AG04450 (cell line): Measurements from ENCODE around the gene SCN4A. TPM values are rescaled to one million over a fixed set of nuclear protein-coding genes. Genes with fewer than 3 reads are reported as not detected.

Experiments
- CTCF ChIA-PET: fragments of 300-600, 350-600 bp; formaldehyde crosslinking; extraction: SDS; loops from one replicate; lab custom pipeline; 2022; ENCODE audit warnings: antibody characterized with exemption, inconsistent platforms; lab: Charles Lee
- POLR2A ChIA-PET: fragments of 350-600 bp; formaldehyde crosslinking; extraction: SDS; loops from one replicate; lab custom pipeline; 2021; ENCODE audit warnings: antibody characterized with exemption, inconsistent platforms; lab: Yijun Ruan, JAX
- DNase-seq: peaks from one replicate; pipeline ENCODE4 v3.0.0-alpha.2; 2011; ENCODE audit warnings: low read depth, low spot score
- H3K27ac ChIP-seq: one replicate; pipeline ENCODE4 v1.5.1; 2012; ENCODE audit warnings: low read depth, low read length, control low read depth
- H3K27me3 ChIP-seq: one replicate; pipeline ENCODE4 v1.6.0; 2012; ENCODE audit warnings: low read length; ENCODE audit not compliant: control insufficient read depth, insufficient read depth
- H3K4me3 ChIP-seq: 2 replicates; pipeline ENCODE4 v1.5.1; 2011; ENCODE audit warnings: mild to moderate bottlenecking, low read depth, low read length, control low read depth
- H3K9me3 ChIP-seq: 2 replicates; pipeline ENCODE4 v1.5.1; 2012; ENCODE audit warnings: low read length; ENCODE audit not compliant: control insufficient read depth, insufficient read depth
- CTCF ChIP-seq: IDR thresholded peaks from 2 replicates; pipeline ENCODE4 v1.5.1; 2011; ENCODE audit warnings: low read depth, low read length, control low read depth, inconsistent platforms
- polyA plus RNA-seq: library from polyadenylated mRNA; depleted of rRNA; stranded (reverse); fragments of >200 nt; gene quantifications from 2 replicates; pipeline ENCODE4 v1.2.3, GENCODE V29; 2011

Gene SCN4A
- polyA plus RNA-seq, 1 experiment = 0.01 TPM

GRCh38 chr17:63932721-63933120 is 40.0 kb downstream of the SCN4A start:
- ChIA-PET CTCF (interaction anchor here (2.8 to 5.2 kb wide), 2 partner anchors 13 to 14 kb away, joined by 14 to 32 read pairs; partner anchors contain the start of gene GH1), POLR2A (no interaction called here)
- no peak overlapping the region for H3K4me3 ChIP-seq
- no peak overlapping the region for H3K27ac ChIP-seq
- no peak for DNase-seq
- no peak for TF ChIP-seq CTCF
- no peaks in the 10 kb centered on the region for H3K9me3 ChIP-seq
- peaks cover 24% of the 10 kb centered on the region for H3K27me3 ChIP-seq

GRCh38 chr17:63931981-63932561 is 40.6 kb downstream of the SCN4A start, which contains the start of gene CD79B:
TSS of gene CD79B (minus strand) at chr17:63932331. CDS start at chr17:63932261, 70 bp downstream.
- no peak for DNase-seq
- Histone ChIP-seq H3K9me3 (no peaks in the 10 kb centered on the region), H3K27ac (no peak within 1 kb of the TSS), H3K4me3 (no peak within 1 kb of the TSS), H3K27me3 (peaks cover 24% of the 10 kb centered on the region)
- no peak for TF ChIP-seq CTCF
- ChIA-PET CTCF (interaction anchor here (2.8 kb wide), 1 partner anchor 13 kb away, joined by 14 read pairs; the partner anchor contains the start of gene GH1), POLR2A (no interaction called here)

GRCh38 chr17:63930951-63931575 is 41.7 kb downstream of the SCN4A start:
- no peak for DNase-seq
- H3K4me3 ChIP-seq = no peak overlapping the region
- no peak for TF ChIP-seq CTCF
- ChIA-PET POLR2A (no interaction called here), CTCF (interaction anchor here (0.9 to 3.8 kb wide), 3 partner anchors 12 to 351 kb away, joined by 3 to 17 read pairs (median 14); partner anchors contain the start of gene GH1)
- no peak overlapping the region for H3K27ac ChIP-seq
- H3K9me3 ChIP-seq = no peaks in the 10 kb centered on the region
- H3K27me3 ChIP-seq = peaks cover 24% of the 10 kb centered on the region

- no peaks in the 10 kb centered on the region for H3K9me3 ChIP-seq
- peaks cover 20% of the 10 kb centered on the region for H3K27me3 ChIP-seq
- TF ChIP-seq CTCF = no peak
- H3K4me3 ChIP-seq = no peak overlapping the region
- no peak for DNase-seq
- no peak overlapping the region for H3K27ac ChIP-seq
- CTCF ChIA-PET = interaction anchor here (0.9 to 3.8 kb wide), 4 partner anchors 9 to 352 kb away, joined by 3 to 17 read pairs (median 4); partner anchors contain the start of gene GH1
- POLR2A ChIA-PET = no interaction called here
Measured at GRCh38 chr17:63929860-63930766, 42.6 kb downstream of the SCN4A start.
